ENCODE measurements around the gene OR52E1. TPM values are rescaled to one million over a fixed set of nuclear protein-coding genes. Genes with fewer than 3 reads are reported as not detected.

The OR52E1 gene
- total and polyA plus RNA-seq, 5 donors from 2014 or later, result not detected

GRCh38 chr11:5088556-5088955 is 19.2 kb downstream of the OR52E1 start:
- Histone ChIP-seq H3K9me3 (ENCODE audit: control insufficient read depth in 2 of 2, low read length in 2 of 2) (no peaks in the 10 kb centered on the region), H3K4me3 (ENCODE audit: low read depth, low read length) (no peak overlapping the region), H3K27me3 (ENCODE audit: control insufficient read depth, insufficient read depth, low read length) (no peaks in the 10 kb centered on the region), H3K36me3 (ENCODE audit: control insufficient read depth, insufficient read depth, low read length) (no peaks in the 10 kb centered on the region), H3K27ac (ENCODE audit: insufficient read depth, low read length, poor library complexity, severe bottlenecking) (no peak overlapping the region), H3K4me1 (ENCODE audit: control insufficient read depth, insufficient read depth, low read length, poor library complexity, severe bottlenecking) (no peaks in the 10 kb centered on the region)
- Mint-ChIP-seq H3K36me3 (no peaks in the 10 kb centered on the region), H3K27me3 (no peaks in the 10 kb centered on the region), H3K27ac (no peak overlapping the region), H3K4me1 (no peaks in the 10 kb centered on the region), H3K9me3 (peaks cover 0 to 5% (median 1%) of the 10 kb centered on the region in 7 donors), H3K4me3 (no peak overlapping the region)
- ATAC-seq (ENCODE audit: low read depth in 2 of 2), result no peak
- DNase-seq, result no peak

DNA sequence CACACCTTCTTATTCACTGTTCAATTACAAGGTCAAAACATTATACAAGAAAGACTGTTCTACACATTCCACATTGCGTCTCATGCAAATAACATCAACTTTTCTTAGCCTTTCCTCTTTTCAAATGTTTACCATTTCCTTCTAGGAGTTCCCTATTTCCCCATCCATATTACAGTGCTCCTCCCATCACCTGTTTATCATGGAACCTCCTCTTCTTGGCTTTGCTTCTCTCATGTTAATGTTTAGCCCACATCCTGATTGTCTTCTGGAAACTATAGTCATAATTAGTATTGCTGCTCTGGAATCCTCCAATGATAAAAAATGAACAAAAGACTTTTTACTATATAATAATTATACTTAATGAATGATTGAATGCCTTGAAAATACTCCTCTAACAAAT is 21.3 kb downstream of the OR52E1 start:
- no peaks in the 10 kb centered on the region for H3K36me3 ChIP-seq (ENCODE audit: control insufficient read depth, insufficient read depth, low read length)
- Mint-ChIP-seq H3K36me3 (no peaks in the 10 kb centered on the region), H3K9me3 (peaks cover 0 to 5% (median 1%) of the 10 kb centered on the region in 7 donors), H3K27me3 (no peaks in the 10 kb centered on the region), H3K4me1 (no peaks in the 10 kb centered on the region), H3K4me3 (no peak overlapping the region), H3K27ac (no peak overlapping the region)
- no peak overlapping the region for H3K27ac ChIP-seq (ENCODE audit: insufficient read depth, low read length, poor library complexity, severe bottlenecking)
- no peaks in the 10 kb centered on the region for H3K27me3 ChIP-seq (ENCODE audit: control insufficient read depth, insufficient read depth, low read length)
- ATAC-seq (ENCODE audit: low read depth in 2 of 2) (no peak), DNase-seq (no peak)
- H3K4me3 ChIP-seq (ENCODE audit: low read depth, low read length), result no peak overlapping the region
- H3K9me3 ChIP-seq (ENCODE audit: control insufficient read depth in 2 of 2, low read length in 2 of 2), result no peaks in the 10 kb centered on the region
- H3K4me1 ChIP-seq (ENCODE audit: control insufficient read depth, insufficient read depth, low read length, poor library complexity, severe bottlenecking), result no peaks in the 10 kb centered on the region

- Mint-ChIP-seq H3K27me3 (no peaks in the 10 kb centered on the region), H3K9me3 (peaks cover 0 to 4% (median 1%) of the 10 kb centered on the region in 7 donors), H3K36me3 (no peaks in the 10 kb centered on the region), H3K27ac (no peak overlapping the region), H3K4me3 (no peak overlapping the region), H3K4me1 (no peaks in the 10 kb centered on the region)
- ATAC-seq (ENCODE audit: low read depth in 2 of 2), result no peak
- Histone ChIP-seq H3K27ac (ENCODE audit: insufficient read depth, low read length, poor library complexity, severe bottlenecking) (no peak overlapping the region), H3K36me3 (ENCODE audit: control insufficient read depth, insufficient read depth, low read length) (no peaks in the 10 kb centered on the region), H3K27me3 (ENCODE audit: control insufficient read depth, insufficient read depth, low read length) (no peaks in the 10 kb centered on the region), H3K4me1 (ENCODE audit: control insufficient read depth, insufficient read depth, low read length, poor library complexity, severe bottlenecking) (no peaks in the 10 kb centered on the region), H3K9me3 (ENCODE audit: control insufficient read depth in 2 of 2, low read length in 2 of 2) (no peaks in the 10 kb centered on the region), H3K4me3 (ENCODE audit: low read depth, low read length) (no peak overlapping the region)
- no peak for DNase-seq
Measured at GRCh38 chr11:5092821-5093585, 23.6 kb downstream of the OR52E1 start.

DNA sequence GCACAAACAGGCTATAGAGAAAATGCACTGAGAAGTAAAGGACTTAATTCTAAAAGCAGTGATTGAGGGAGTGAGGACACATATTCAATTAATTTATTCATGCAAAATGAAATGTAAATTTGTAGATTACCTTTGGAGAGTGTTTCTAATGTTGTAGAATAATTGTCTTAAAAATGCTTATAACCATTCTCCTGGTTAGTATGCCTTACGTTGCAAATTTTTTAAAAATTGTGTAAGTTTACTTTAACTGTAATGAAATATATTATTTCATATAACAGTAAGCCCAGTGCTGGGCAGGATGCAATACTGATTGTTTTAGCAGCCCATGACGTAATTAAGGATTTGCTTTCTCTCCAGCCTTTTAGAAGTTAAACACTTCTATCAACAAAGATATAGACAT is 26.6 kb downstream of the OR52E1 start:
- H3K4me3 ChIP-seq (ENCODE audit: low read depth, low read length), result no peak overlapping the region
- no peaks in the 10 kb centered on the region for H3K27me3 Mint-ChIP-seq
- H3K36me3 Mint-ChIP-seq, result no peaks in the 10 kb centered on the region
- H3K27ac ChIP-seq (ENCODE audit: insufficient read depth, low read length, poor library complexity, severe bottlenecking), result no peak overlapping the region
- H3K27me3 ChIP-seq (ENCODE audit: control insufficient read depth, insufficient read depth, low read length), result no peaks in the 10 kb centered on the region
- no peak overlapping the region for H3K27ac Mint-ChIP-seq
- ATAC-seq (ENCODE audit: low read depth in 2 of 2) (no peak), DNase-seq (no peak)
- H3K4me1 ChIP-seq (ENCODE audit: control insufficient read depth, insufficient read depth, low read length, poor library complexity, severe bottlenecking), result no peaks in the 10 kb centered on the region
- no peaks in the 10 kb centered on the region for H3K9me3 ChIP-seq (ENCODE audit: control insufficient read depth in 2 of 2, low read length in 2 of 2)
- no peak overlapping the region for H3K4me3 Mint-ChIP-seq
- H3K9me3 Mint-ChIP-seq, result peaks cover 0 to 2% (median 0%) of the 10 kb centered on the region in 7 donors
- H3K4me1 Mint-ChIP-seq, result no peaks in the 10 kb centered on the region
- H3K36me3 ChIP-seq (ENCODE audit: control insufficient read depth, insufficient read depth, low read length), result no peaks in the 10 kb centered on the region

GRCh38 chr11:5102246-5102645 is 32.9 kb downstream of the OR52E1 start:
- H3K36me3 ChIP-seq (ENCODE audit: control insufficient read depth, insufficient read depth, low read length), result no peaks in the 10 kb centered on the region
- H3K9me3 Mint-ChIP-seq, result no peaks in the 10 kb centered on the region
- no peaks in the 10 kb centered on the region for H3K27me3 Mint-ChIP-seq
- no peak for DNase-seq
- no peaks in the 10 kb centered on the region for H3K4me1 Mint-ChIP-seq
- ATAC-seq (ENCODE audit: low read depth in 2 of 2), result no peak
- H3K4me1 ChIP-seq (ENCODE audit: control insufficient read depth, insufficient read depth, low read length, poor library complexity, severe bottlenecking), result no peaks in the 10 kb centered on the region
- no peak overlapping the region for H3K27ac ChIP-seq (ENCODE audit: insufficient read depth, low read length, poor library complexity, severe bottlenecking)
- no peak overlapping the region for H3K27ac Mint-ChIP-seq
- no peaks in the 10 kb centered on the region for H3K36me3 Mint-ChIP-seq
- no peak overlapping the region for H3K4me3 Mint-ChIP-seq
- no peaks in the 10 kb centered on the region for H3K9me3 ChIP-seq (ENCODE audit: control insufficient read depth in 2 of 2, low read length in 2 of 2)
- H3K27me3 ChIP-seq (ENCODE audit: control insufficient read depth, insufficient read depth, low read length), result no peaks in the 10 kb centered on the region
- no peak overlapping the region for H3K4me3 ChIP-seq (ENCODE audit: low read depth, low read length)

DNA sequence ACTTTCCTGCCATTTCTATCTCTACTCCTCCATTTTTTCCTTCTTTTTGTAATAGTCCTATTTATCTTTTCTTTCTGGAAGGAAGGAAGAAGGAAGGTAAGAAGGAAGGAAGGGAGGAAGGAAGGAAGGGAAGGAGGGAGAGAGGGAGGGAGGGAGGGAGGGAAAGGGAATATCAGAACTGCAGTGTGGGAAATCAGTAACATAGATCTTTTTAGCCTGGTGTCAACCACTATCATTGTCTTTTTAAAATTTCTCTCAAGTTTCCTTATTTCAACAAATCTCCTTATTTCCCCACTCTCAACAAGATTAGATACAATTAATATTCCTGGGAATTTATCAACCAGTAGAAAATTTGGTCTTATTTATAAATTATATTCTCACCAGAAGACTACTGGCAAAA is 33.7 kb downstream of the OR52E1 start:
- H3K27me3 ChIP-seq (ENCODE audit: control insufficient read depth, insufficient read depth, low read length), result no peaks in the 10 kb centered on the region
- H3K27me3 Mint-ChIP-seq, result no peaks in the 10 kb centered on the region
- no peak for ATAC-seq (ENCODE audit: low read depth in 2 of 2)
- H3K9me3 Mint-ChIP-seq, result no peaks in the 10 kb centered on the region
- no peak for DNase-seq
- H3K4me1 Mint-ChIP-seq, result no peaks in the 10 kb centered on the region
- H3K27ac ChIP-seq (ENCODE audit: insufficient read depth, low read length, poor library complexity, severe bottlenecking), result no peak overlapping the region
- H3K27ac Mint-ChIP-seq, result no peak overlapping the region
- H3K9me3 ChIP-seq (ENCODE audit: control insufficient read depth in 2 of 2, low read length in 2 of 2), result no peaks in the 10 kb centered on the region
- H3K36me3 Mint-ChIP-seq, result no peaks in the 10 kb centered on the region
- H3K4me1 ChIP-seq (ENCODE audit: control insufficient read depth, insufficient read depth, low read length, poor library complexity, severe bottlenecking), result no peaks in the 10 kb centered on the region
- H3K36me3 ChIP-seq (ENCODE audit: control insufficient read depth, insufficient read depth, low read length), result no peaks in the 10 kb centered on the region
- no peak overlapping the region for H3K4me3 ChIP-seq (ENCODE audit: low read depth, low read length)
- no peak overlapping the region for H3K4me3 Mint-ChIP-seq

- no peak for ATAC-seq (ENCODE audit: low read depth in 2 of 2)
- H3K4me3 Mint-ChIP-seq, result no peak overlapping the region
- no peaks in the 10 kb centered on the region for H3K36me3 Mint-ChIP-seq
- no peaks in the 10 kb centered on the region for H3K27me3 Mint-ChIP-seq
- Histone ChIP-seq H3K27ac (ENCODE audit: insufficient read depth, low read length, poor library complexity, severe bottlenecking) (no peak overlapping the region), H3K9me3 (ENCODE audit: control insufficient read depth in 2 of 2, low read length in 2 of 2) (no peaks in the 10 kb centered on the region), H3K27me3 (ENCODE audit: control insufficient read depth, insufficient read depth, low read length) (no peaks in the 10 kb centered on the region), H3K4me1 (ENCODE audit: control insufficient read depth, insufficient read depth, low read length, poor library complexity, severe bottlenecking) (no peaks in the 10 kb centered on the region), H3K36me3 (ENCODE audit: control insufficient read depth, insufficient read depth, low read length) (no peaks in the 10 kb centered on the region), H3K4me3 (ENCODE audit: low read depth, low read length) (no peak overlapping the region)
- no peaks in the 10 kb centered on the region for H3K4me1 Mint-ChIP-seq
- H3K27ac Mint-ChIP-seq, result no peak overlapping the region
- no peak for DNase-seq
- no peaks in the 10 kb centered on the region for H3K9me3 Mint-ChIP-seq
Measured at GRCh38 chr11:5107285-5107684, 37.9 kb downstream of the OR52E1 start.

GRCh38 chr11:5115339-5115738 is 46.0 kb downstream of the OR52E1 start:
- peaks cover 0 to 10% (median 0%) of the 10 kb centered on the region in 7 donors for H3K9me3 Mint-ChIP-seq
- no peak overlapping the region for H3K4me3 Mint-ChIP-seq
- Histone ChIP-seq H3K27me3 (ENCODE audit: control insufficient read depth, insufficient read depth, low read length) (peaks cover 2% of the 10 kb centered on the region), H3K27ac (ENCODE audit: insufficient read depth, low read length, poor library complexity, severe bottlenecking) (no peak overlapping the region), H3K4me3 (ENCODE audit: low read depth, low read length) (no peak overlapping the region), H3K36me3 (ENCODE audit: control insufficient read depth, insufficient read depth, low read length) (no peaks in the 10 kb centered on the region), H3K4me1 (ENCODE audit: control insufficient read depth, insufficient read depth, low read length, poor library complexity, severe bottlenecking) (no peaks in the 10 kb centered on the region), H3K9me3 (ENCODE audit: control insufficient read depth in 2 of 2, low read length in 2 of 2) (no peaks in the 10 kb centered on the region)
- no peaks in the 10 kb centered on the region for H3K36me3 Mint-ChIP-seq
- H3K27ac Mint-ChIP-seq, result no peak overlapping the region
- no peak for DNase-seq
- no peak for ATAC-seq (ENCODE audit: low read depth in 2 of 2)
- H3K4me1 Mint-ChIP-seq, result no peaks in the 10 kb centered on the region
- H3K27me3 Mint-ChIP-seq, result peaks cover 4% of the 10 kb centered on the region

Data from CD4-positive, CD25-positive, alpha-beta regulatory T cell (primary cell).